Left ventricle myocardium inferior (tissue), 1 donor: ENCODE results near the gene MVK. TPM values are rescaled to one million over a fixed set of nuclear protein-coding genes. Genes with fewer than 3 reads are reported as not detected.

Experiments
- DNase-seq: peaks from one replicate; pipeline ENCODE4 v3.0.0-alpha.2; 2020
- H3K27ac ChIP-seq: fragments of 200-600 bp; replicated peaks from 2 replicates; pipeline ENCODE4 v1.8.0; 2021
- H3K27me3 ChIP-seq: fragments of 200-600 bp; 2 replicates; pipeline ENCODE4 v1.8.0; 2021; ENCODE audit warnings: low read depth
- H3K36me3 ChIP-seq: fragments of 200-600 bp; 2 replicates; pipeline ENCODE4 v1.8.0; 2021
- H3K4me1 ChIP-seq: fragments of 200-600 bp; 2 replicates; pipeline ENCODE4 v1.8.0; 2021
- H3K4me3 ChIP-seq: fragments of 200-600 bp; 2 replicates; pipeline ENCODE4 v1.8.0; 2021; ENCODE audit warnings: mild to moderate bottlenecking, moderate library complexity
- H3K9me3 ChIP-seq: fragments of 200-600 bp; replicated peaks from 2 replicates; pipeline ENCODE4 v1.8.0; 2021
- intact Hi-C: fragments of 100-400 bp; cut with micrococcal nuclease; formaldehyde crosslinking; loops from one replicate; pipeline ENCODE4 v1.11.0; 2022
- total RNA-seq: library from RNA; stranded (reverse); fragmentation: NEBNext Ultra II Directional; extraction: Animal tissue kit (Norgen Biotek cat#: 25700); gene quantifications from one replicate; pipeline ENCODE4 v1.2.1, GENCODE V29; 2021
- TF ChIP-seq, protein P1 (sequence below): fragments of 200-600 bp; IDR thresholded peaks from 2 replicates; pipeline ENCODE4 v1.8.0; 2021; ENCODE audit warnings: antibody characterized with exemption, mild to moderate bottlenecking, borderline replicate concordance
- donor health status: DM: no; HTN: yes; CAD: no; lungs with severe emphysema.

Gene MVK
- total RNA-seq, 1 donor from 2014 or later: 8.4 TPM

DNA sequence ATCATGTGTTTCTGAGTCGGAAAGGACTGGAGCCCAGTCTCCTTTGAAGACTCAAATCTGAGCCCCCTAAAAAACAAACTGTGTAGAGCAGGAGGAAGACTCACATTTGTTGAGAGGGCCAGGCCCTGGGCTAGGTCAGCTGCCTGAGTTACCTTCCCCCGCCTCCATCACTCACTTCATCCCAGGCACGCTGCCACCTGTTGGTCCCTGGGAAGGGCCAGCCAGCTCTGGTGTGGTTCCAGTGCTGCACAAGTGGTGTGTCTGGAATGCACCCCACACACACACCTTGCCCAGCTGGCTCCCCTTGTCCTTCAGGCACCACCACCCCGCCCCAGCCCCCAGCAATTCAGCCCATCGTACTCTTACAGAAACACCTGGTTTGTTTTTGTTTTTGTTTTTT is 9.0 kb downstream of the MVK start:
- peak; percentile 56 for DNase-seq

DNA sequence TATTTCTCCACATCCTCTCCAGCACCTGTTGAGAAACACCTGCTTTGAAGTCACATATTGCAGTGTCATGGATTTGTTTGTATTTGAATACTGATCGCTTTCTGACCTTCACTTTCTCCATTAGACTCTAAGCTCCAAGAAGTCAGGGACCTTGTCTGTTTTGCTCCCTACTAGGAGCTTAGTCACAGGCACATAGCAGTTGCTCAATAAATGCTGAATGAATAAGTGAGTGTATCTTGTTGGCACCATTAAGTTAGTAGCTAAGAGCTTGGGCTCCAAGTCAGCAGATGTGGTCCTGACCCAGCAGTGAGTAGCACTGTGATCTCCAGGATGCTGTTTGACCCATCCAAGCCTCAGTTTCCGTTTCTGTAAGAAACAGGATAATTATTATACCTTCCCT is 10.1 kb downstream of the MVK start:
- no peaks in the 10 kb centered on the region for H3K27me3 ChIP-seq
- intact Hi-C loops: no loop called here
- no peaks in the 10 kb centered on the region for H3K9me3 ChIP-seq
- no peak overlapping the region for H3K4me3 ChIP-seq
- peaks cover 81% of the 10 kb centered on the region for H3K36me3 ChIP-seq
- no peak for DNase-seq
- TF ChIP-seq, protein P1, sequence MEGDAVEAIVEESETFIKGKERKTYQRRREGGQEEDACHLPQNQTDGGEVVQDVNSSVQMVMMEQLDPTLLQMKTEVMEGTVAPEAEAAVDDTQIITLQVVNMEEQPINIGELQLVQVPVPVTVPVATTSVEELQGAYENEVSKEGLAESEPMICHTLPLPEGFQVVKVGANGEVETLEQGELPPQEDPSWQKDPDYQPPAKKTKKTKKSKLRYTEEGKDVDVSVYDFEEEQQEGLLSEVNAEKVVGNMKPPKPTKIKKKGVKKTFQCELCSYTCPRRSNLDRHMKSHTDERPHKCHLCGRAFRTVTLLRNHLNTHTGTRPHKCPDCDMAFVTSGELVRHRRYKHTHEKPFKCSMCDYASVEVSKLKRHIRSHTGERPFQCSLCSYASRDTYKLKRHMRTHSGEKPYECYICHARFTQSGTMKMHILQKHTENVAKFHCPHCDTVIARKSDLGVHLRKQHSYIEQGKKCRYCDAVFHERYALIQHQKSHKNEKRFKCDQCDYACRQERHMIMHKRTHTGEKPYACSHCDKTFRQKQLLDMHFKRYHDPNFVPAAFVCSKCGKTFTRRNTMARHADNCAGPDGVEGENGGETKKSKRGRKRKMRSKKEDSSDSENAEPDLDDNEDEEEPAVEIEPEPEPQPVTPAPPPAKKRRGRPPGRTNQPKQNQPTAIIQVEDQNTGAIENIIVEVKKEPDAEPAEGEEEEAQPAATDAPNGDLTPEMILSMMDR: no peak
- no peaks in the 10 kb centered on the region for H3K4me1 ChIP-seq
- H3K27ac ChIP-seq: no peak overlapping the region

More for the DNA sequence above, 9.0 kb downstream of the MVK start:
- Histone ChIP-seq H3K36me3 (peaks cover 83% of the 10 kb centered on the region), H3K9me3 (no peaks in the 10 kb centered on the region), H3K27ac (no peak overlapping the region), H3K4me3 (no peak overlapping the region), H3K4me1 (no peaks in the 10 kb centered on the region), H3K27me3 (no peaks in the 10 kb centered on the region)
- TF ChIP-seq, protein P1: no peak
- intact Hi-C loops: no loop called here

DNA sequence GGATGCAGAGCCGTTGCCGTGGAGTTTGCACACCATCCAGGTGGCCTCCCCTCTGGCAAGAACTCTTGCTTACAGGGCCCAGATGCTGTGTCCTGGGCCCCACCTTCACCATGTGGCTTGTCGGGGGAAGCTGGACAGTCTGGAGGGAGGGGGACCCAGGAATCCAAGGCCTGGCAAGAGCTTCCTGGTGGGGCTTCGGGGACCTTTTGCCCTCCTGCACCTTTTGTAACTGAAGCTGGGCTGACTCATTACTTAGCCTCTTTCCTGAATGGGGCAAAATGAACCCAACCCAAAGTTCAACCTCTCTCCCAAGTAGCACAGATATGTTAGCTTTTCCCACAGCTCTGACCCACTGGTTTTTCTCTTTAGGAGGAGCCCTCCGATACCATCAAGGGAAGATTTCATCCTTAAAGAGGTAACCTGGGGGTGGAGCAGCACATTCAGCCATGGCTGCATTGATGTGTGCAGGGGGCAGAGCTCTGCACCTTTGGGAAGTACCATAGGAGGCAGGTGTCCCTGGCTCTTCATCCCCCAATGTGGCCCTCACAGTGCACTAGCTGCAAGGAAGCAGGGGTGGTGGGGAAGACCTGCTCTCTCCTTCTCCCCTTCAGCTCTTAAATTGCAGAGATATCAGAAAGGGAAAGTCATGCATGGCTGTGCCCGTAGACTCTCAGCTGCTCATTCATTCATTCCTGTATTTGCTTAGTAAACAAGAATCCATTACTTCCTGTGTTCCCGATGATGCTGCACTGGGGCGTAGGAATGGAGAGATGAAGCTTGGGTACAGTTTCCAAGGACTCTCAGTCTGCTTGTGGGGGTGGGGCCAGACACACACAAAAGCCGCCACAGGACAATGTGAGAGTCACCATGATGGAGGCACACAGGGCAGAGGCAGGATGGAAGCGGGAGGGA is 13.0 kb downstream of the MVK start:
- DNase-seq: no peak
- intact Hi-C loops: no loop called here
- no peaks in the 10 kb centered on the region for H3K9me3 ChIP-seq
- peaks cover 57% of the 10 kb centered on the region for H3K36me3 ChIP-seq
- no peak overlapping the region for H3K27ac ChIP-seq
- TF ChIP-seq, protein P1: no peak
- H3K27me3 ChIP-seq: no peaks in the 10 kb centered on the region
- H3K4me3 ChIP-seq: no peak overlapping the region
- no peaks in the 10 kb centered on the region for H3K4me1 ChIP-seq

DNA sequence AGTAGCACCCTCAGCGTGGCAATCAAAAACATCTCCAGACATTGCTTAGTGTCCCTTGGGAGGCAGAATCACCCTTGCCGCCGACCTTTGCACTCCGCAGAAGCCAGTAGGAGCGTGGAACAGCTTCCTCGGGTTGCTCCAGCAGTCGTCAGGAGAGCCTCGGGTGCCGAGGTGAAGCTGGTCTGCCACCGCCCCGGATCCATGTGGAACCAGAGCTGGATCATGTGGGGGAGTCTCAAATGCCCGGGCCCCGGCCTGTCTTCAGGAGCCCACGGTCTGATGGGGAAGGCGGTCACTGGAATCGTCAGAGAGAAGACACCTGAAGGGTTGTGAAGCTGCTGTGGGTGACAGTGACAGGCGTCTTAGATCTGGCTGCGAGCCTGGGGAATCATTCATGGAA is 14.3 kb downstream of the MVK start:
- no peak overlapping the region for H3K27ac ChIP-seq
- TF ChIP-seq, protein P1: no peak
- H3K27me3 ChIP-seq: no peaks in the 10 kb centered on the region
- no peak for DNase-seq
- H3K36me3 ChIP-seq: peaks cover 45% of the 10 kb centered on the region
- no peaks in the 10 kb centered on the region for H3K9me3 ChIP-seq
- H3K4me1 ChIP-seq: peaks cover 7% of the 10 kb centered on the region
- intact Hi-C loops: no loop called here
- no peak overlapping the region for H3K4me3 ChIP-seq

DNA sequence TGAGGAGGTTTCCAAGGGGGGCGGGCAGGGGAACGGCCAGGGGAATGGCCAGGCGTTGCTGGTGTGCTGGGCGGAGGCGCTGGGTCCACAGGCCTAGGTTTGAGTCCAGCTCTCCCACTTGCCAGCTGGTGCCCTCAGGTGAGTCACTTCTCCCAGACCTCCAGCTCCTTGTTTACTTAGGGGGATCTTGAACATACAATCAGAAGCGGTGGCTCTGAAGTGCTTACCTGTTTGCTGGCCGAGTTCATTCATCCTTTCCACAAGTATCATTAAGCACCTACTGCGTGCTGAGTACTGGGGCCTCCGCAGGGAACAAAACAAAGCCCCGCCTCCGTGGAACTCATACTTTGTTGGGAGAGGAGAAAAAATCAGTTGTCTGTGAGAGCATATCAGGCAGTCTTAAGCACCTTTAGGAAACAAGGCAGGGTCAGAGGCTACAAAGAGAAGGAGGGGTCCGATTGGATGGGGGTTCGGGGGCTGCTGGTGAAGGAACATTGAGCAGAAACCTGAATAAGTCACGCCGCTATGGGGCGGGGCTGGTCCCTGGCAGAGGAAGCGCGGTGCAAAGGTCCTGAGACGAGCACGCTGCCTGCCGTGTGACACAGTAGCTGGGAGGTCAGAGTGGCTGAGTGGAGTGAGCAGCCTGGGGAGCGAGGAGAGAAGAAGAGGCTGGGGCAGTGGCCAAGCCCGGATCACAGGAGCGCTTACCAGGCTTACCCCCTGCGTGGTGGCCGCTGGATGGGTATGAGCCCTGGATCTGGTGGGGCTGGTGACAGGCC is 15.1 kb downstream of the MVK start:
- peaks cover 43% of the 10 kb centered on the region for H3K36me3 ChIP-seq
- H3K27me3 ChIP-seq: no peaks in the 10 kb centered on the region
- peaks cover 12% of the 10 kb centered on the region for H3K4me1 ChIP-seq
- H3K9me3 ChIP-seq: no peaks in the 10 kb centered on the region
- H3K27ac ChIP-seq: no peak overlapping the region
- TF ChIP-seq, protein P1: no peak
- intact Hi-C loops: no loop called here
- no peak overlapping the region for H3K4me3 ChIP-seq
- DNase-seq: no peak
